Pancreas (tissue), 10 donors: ENCODE data around the gene SRP68. TPM values are rescaled to one million over a fixed set of nuclear protein-coding genes. Genes with fewer than 3 reads are reported as not detected.

Source experiments
- ATAC-seq, 4 donors: fragments of 200-7000 bp; cut with Tn5 transposase; one replicate each; pipeline versions ENCODE4 v1.8.0 to v1.9.1; 2020; ENCODE audit warnings: mild to moderate bottlenecking in 4 of 4, moderate library complexity in 4 of 4
- DNase-seq, 6 donors: peaks; one replicate each; pipeline ENCODE4 v3.0.0-alpha.2; 2020
- FAIRE-seq: peaks from 2 replicates; lab custom pipeline; 2012; peaks lifted over from hg19 to GRCh38; lab: Jason Lieb, UNC
- H3K27ac ChIP-seq, 4 donors: fragments of 200-600 bp; sonication (generic); 1 replicate in 3 of 4; 2 replicates in 1 of 4; pipeline versions ENCODE4 v1.5.0 to v1.8.0; 2020
- H3K27me3 ChIP-seq, 4 donors: fragments of 200-600 bp; one replicate each; pipeline ENCODE4 v1.8.0; 2021
- H3K36me3 ChIP-seq, 3 donors: fragments of 200-600 bp; sonication (generic) in 1 of 3; one replicate each; pipeline versions ENCODE4 v1.5.0 to v1.8.0; 2020 to 2021
- H3K4me1 ChIP-seq, 3 donors: fragments of 200-600 bp; one replicate each; pipeline ENCODE4 v1.8.0; 2021
- H3K4me3 ChIP-seq, 4 donors: fragments of 200-600 bp; sonication (generic) in 2 of 4; one replicate each; pipeline versions ENCODE4 v1.5.0 to v1.8.0; 2020 to 2021
- H3K9me3 ChIP-seq, 4 donors: fragments of 200-600 bp; one replicate each; pipeline ENCODE4 v1.8.0; 2021
- CTCF ChIP-seq, 4 donors: fragments of 200-600 bp; sonication (generic) in 3 of 4; IDR thresholded peaks; one replicate each; pipeline versions ENCODE4 v1.5.0 to v1.8.0; 2021; ENCODE audit warnings: antibody characterized with exemption in 4 of 4
- WGBS, 2 donors: extraction: QIAGEN DNeasy Blood & Tissue Kit; methylation state at CpG; one replicate each; pipeline ENCODE4 v1.1.7; 2013; 5-methylcytosine and 5-hydroxymethylcytosine counted together
- intact Hi-C, 3 donors: fragments of 100-400 bp; cut with DNase I; formaldehyde crosslinking; loops; one replicate each; pipeline versions ENCODE4 v1.11.1 to v1.14.2; 2022
- polyA plus RNA-seq, 2 donors: library from polyadenylated mRNA; stranded (reverse); fragments of 200-250 nt; gene quantifications; one replicate each; pipeline ENCODE4 v1.2.3, GENCODE V29; 2013
- total RNA-seq, 6 donors: library from RNA; stranded (reverse); fragmentation: NEBNext Ultra II Directional in 4 of 6; extraction: Animal tissue kit (Norgen Biotek cat#: 25700) in 4 of 6; gene quantifications; one replicate each; pipeline versions ENCODE4 v1.2.1 to v1.2.4, GENCODE V29; 2021 to 2023
- donor health status: healthy with polysubstance abuse.
- donor health status: DM: no; HTN: no; CAD: no; lungs with moderate emphysema.
- donor health status: DM: no; HTN: no; CAD: no.
- donor health status: control.
- donor health status: control.
- donor health status: Bipolar disorder and iron deficiency.
- donor health status: DM: yes; HTN: yes; CAD: no.
- donor health status: DM: no; HTN: no; CAD: no.
- donor health status: DM: no; HTN: no; CAD: no.
- donor health status: DM: yes; HTN: yes; CAD: no.

SRP68 gene
- total and polyA plus RNA-seq, 8 donors = 32.2 to 74.6 (median 48.0) TPM

- Histone ChIP-seq H3K4me3 (peak overlapping the region in 3 of 4 donors; percentile 64 to 88 (median 83)), H3K27ac (peak overlapping the region in 3 of 4 donors; percentile 33 to 75 (median 61)), H3K27me3 (no peaks in the 10 kb centered on the region), H3K9me3 (no peaks in the 10 kb centered on the region), H3K36me3 (peaks cover 0 to 19% (median 3%) of the 10 kb centered on the region in 3 donors), H3K4me1 (peaks cover 3 to 10% (median 6%) of the 10 kb centered on the region in 3 donors)
- ATAC-seq (no peak), DNase-seq (peak in 2 of 6 donors; percentile 58 to 62), FAIRE-seq (no peak)
- intact Hi-C loops = no loop called here
- WGBS, 2 donors = 82 to 86% methylated on average over 29 of the region's 29 CpGs
- TF ChIP-seq CTCF (IDR thresholded peaks at IDR 0.05) = no peak
These were observed 32.0 kb upstream of the SRP68 start for GRCh38 chr17:76104140-76104895.

- ATAC-seq = peak; percentile 96
- H3K27ac ChIP-seq = peak within 1 kb of the TSS in 3 of 4 donors; percentile 33 to 75 (median 61)
- no peak for TF ChIP-seq CTCF (IDR thresholded peaks at IDR 0.05)
- FAIRE-seq = no peak
- intact Hi-C loops = no loop called here
- no peaks in the 10 kb centered on the region for H3K9me3 ChIP-seq
- H3K4me3 ChIP-seq = peak within 1 kb of the TSS; percentile 64 to 88 (median 79)
- DNase-seq = peak; percentile 85 to 97 (median 92)
- no peaks in the 10 kb centered on the region for H3K27me3 ChIP-seq
- peaks cover 0 to 21% (median 3%) of the 10 kb centered on the region in 3 donors for H3K36me3 ChIP-seq
- 4 to 5% methylated on average over 49 to 55 of the region's 55 CpGs for WGBS, 2 donors
- peaks cover 3 to 10% (median 6%) of the 10 kb centered on the region in 3 donors for H3K4me1 ChIP-seq
These were observed 31.2 kb upstream of the SRP68 start, which contains the start of gene EXOC7 for GRCh38 chr17:76103274-76104139. Gene EXOC7 (minus strand): TSS chr17:76103787. CDS start chr17:76103692, 95 bp downstream.

- peak overlapping the region in 1 of 4 donors; percentile 75 for H3K27ac ChIP-seq
- H3K27me3 ChIP-seq = no peaks in the 10 kb centered on the region
- H3K36me3 ChIP-seq = peaks cover 0 to 21% (median 3%) of the 10 kb centered on the region in 3 donors
- TF ChIP-seq CTCF (IDR thresholded peaks at IDR 0.05) = no peak
- peak overlapping the region; percentile 64 to 88 (median 79) for H3K4me3 ChIP-seq
- intact Hi-C loops = no loop called here
- FAIRE-seq (no peak), ATAC-seq (peak in 3 of 4 donors; percentile 11 to 26 (median 20)), DNase-seq (no peak)
- H3K9me3 ChIP-seq = no peaks in the 10 kb centered on the region
- H3K4me1 ChIP-seq = peaks cover 3 to 10% (median 6%) of the 10 kb centered on the region in 3 donors
- 0% methylated on average over 4 of the region's 4 CpGs for WGBS, 2 donors
These were observed 30.6 kb upstream of the SRP68 start for GRCh38 chr17:76102944-76103273.

- no peaks in the 10 kb centered on the region for H3K9me3 ChIP-seq
- 92 to 96% methylated on average over 19 of the region's 19 CpGs for WGBS, 2 donors
- FAIRE-seq = no peak
- H3K4me1 ChIP-seq = peaks cover 3 to 6% (median 5%) of the 10 kb centered on the region in 3 donors
- H3K27ac ChIP-seq = no peak overlapping the region
- no peak for TF ChIP-seq CTCF (IDR thresholded peaks at IDR 0.05)
- intact Hi-C loops = no loop called here
- DNase-seq = peak in 1 of 6 donors; percentile 50
- H3K27me3 ChIP-seq = no peaks in the 10 kb centered on the region
- no peak for ATAC-seq
- peaks cover 0 to 63% (median 10%) of the 10 kb centered on the region in 3 donors for H3K36me3 ChIP-seq
- no peak overlapping the region for H3K4me3 ChIP-seq
These were observed 25.5 kb upstream of the SRP68 start for GRCh38 chr17:76097716-76098295.
